ACC112 (cell line): ENCODE results near the gene OCSTAMP.

ENCODE experiments used
- H2AFZ ChIP-seq: fragments of 200-600 bp; sonication (generic); one replicate; pipeline ENCODE4 v1.6.0; 2017; ENCODE audit warnings: antibody characterized with exemption, low read length; ENCODE audit not compliant: unreplicated experiment
- H3K27ac ChIP-seq: fragments of 200-600 bp; sonication (generic); 2 replicates; pipeline ENCODE4 v1.5.1; 2014; ENCODE audit warnings: low read depth, mild to moderate bottlenecking, antibody characterized with exemption, low read length, moderate library complexity
- H3K27me3 ChIP-seq: fragments of 200-600 bp; sonication (generic); 2 replicates; pipeline ENCODE4 v1.6.1; 2014; ENCODE audit warnings: mild to moderate bottlenecking, antibody characterized with exemption, low read length, moderate library complexity, mixed read lengths; ENCODE audit not compliant: insufficient read depth
- H3K36me3 ChIP-seq: fragments of 200-600 bp; sonication (generic); 2 replicates; pipeline ENCODE4 v1.6.1; 2016; ENCODE audit warnings: mild to moderate bottlenecking, antibody characterized with exemption, low read length, moderate library complexity, mixed read lengths; ENCODE audit not compliant: insufficient read depth
- H3K4me1 ChIP-seq: fragments of 200-600 bp; sonication (generic); one replicate; pipeline ENCODE4 v1.6.1; 2016; ENCODE audit warnings: low read length, mixed read lengths; ENCODE audit not compliant: insufficient read depth, unreplicated experiment, control insufficient read depth
- H3K4me3 ChIP-seq: fragments of 200-600 bp; sonication (generic); 2 replicates; pipeline ENCODE4 v1.5.1; 2014; ENCODE audit warnings: mild to moderate bottlenecking, low read depth, low read length
- H3K79me2 ChIP-seq: fragments of 200-600 bp; sonication (generic); one replicate; pipeline ENCODE4 v1.6.0; 2016; ENCODE audit warnings: low read length; ENCODE audit not compliant: control insufficient read depth, unreplicated experiment, insufficient read depth

OCSTAMP gene

GRCh38 chr20:46550461-46550860, at the start of gene OCSTAMP:
OCSTAMP (minus strand) TSS chr20:46550654; CDS start chr20:46550560, 94 bp downstream.
- Histone ChIP-seq H3K4me3 (no peak within 1 kb of the TSS), H3K27ac (no peak within 1 kb of the TSS)

GRCh38 chr20:46599227-46599987, 49.0 kb upstream of the OCSTAMP start:
- Histone ChIP-seq H3K36me3 (no peaks in the 10 kb centered on the region), H3K27ac (no peak overlapping the region), H3K4me3 (no peak overlapping the region), H2AFZ (no peak overlapping the region), H3K4me1 (no peaks in the 10 kb centered on the region), H3K27me3 (peaks cover 23% of the 10 kb centered on the region), H3K79me2 (no peaks in the 10 kb centered on the region)

More at GRCh38 chr20:46550461-46550860, at the start of gene OCSTAMP:
- H2AFZ ChIP-seq: no peak within 1 kb of the TSS
- H3K4me1 ChIP-seq: no peaks in the 10 kb centered on the region
- no peaks in the 10 kb centered on the region for H3K79me2 ChIP-seq
- peaks cover 12% of the 10 kb centered on the region for H3K27me3 ChIP-seq
- H3K36me3 ChIP-seq: no peaks in the 10 kb centered on the region

GRCh38 chr20:46595933-46596332, 45.5 kb upstream of the OCSTAMP start:
- H2AFZ ChIP-seq: no peak overlapping the region
- no peak overlapping the region for H3K4me3 ChIP-seq
- no peaks in the 10 kb centered on the region for H3K4me1 ChIP-seq
- H3K27ac ChIP-seq: no peak overlapping the region
- H3K79me2 ChIP-seq: no peaks in the 10 kb centered on the region
- no peaks in the 10 kb centered on the region for H3K36me3 ChIP-seq
- H3K27me3 ChIP-seq: peaks cover 36% of the 10 kb centered on the region

- Histone ChIP-seq H3K79me2 (no peaks in the 10 kb centered on the region), H3K27me3 (peaks cover 43% of the 10 kb centered on the region), H3K4me3 (no peak overlapping the region), H2AFZ (no peak overlapping the region), H3K4me1 (no peaks in the 10 kb centered on the region), H3K36me3 (no peaks in the 10 kb centered on the region), H3K27ac (no peak overlapping the region)
These were observed 44.3 kb upstream of the OCSTAMP start for GRCh38 chr20:46594725-46595124.

GRCh38 chr20:46592580-46593362, 42.3 kb upstream of the OCSTAMP start:
- H3K27me3 ChIP-seq: peaks cover 41% of the 10 kb centered on the region
- no peaks in the 10 kb centered on the region for H3K79me2 ChIP-seq
- no peak overlapping the region for H2AFZ ChIP-seq
- no peak overlapping the region for H3K27ac ChIP-seq
- H3K36me3 ChIP-seq: no peaks in the 10 kb centered on the region
- H3K4me3 ChIP-seq: no peak overlapping the region
- H3K4me1 ChIP-seq: no peaks in the 10 kb centered on the region

GRCh38 chr20:46590443-46590842, 40.0 kb upstream of the OCSTAMP start:
- Histone ChIP-seq H3K36me3 (no peaks in the 10 kb centered on the region), H2AFZ (no peak overlapping the region), H3K4me3 (no peak overlapping the region), H3K27ac (no peak overlapping the region), H3K27me3 (peaks cover 42% of the 10 kb centered on the region), H3K79me2 (no peaks in the 10 kb centered on the region), H3K4me1 (no peaks in the 10 kb centered on the region)

GRCh38 chr20:46588532-46589511, 38.4 kb upstream of the OCSTAMP start:
- Histone ChIP-seq H3K36me3 (no peaks in the 10 kb centered on the region), H3K4me1 (no peaks in the 10 kb centered on the region), H3K79me2 (no peaks in the 10 kb centered on the region), H2AFZ (no peak overlapping the region), H3K27ac (no peak overlapping the region), H3K27me3 (peaks cover 42% of the 10 kb centered on the region), H3K4me3 (no peak overlapping the region)

- no peak overlapping the region for H2AFZ ChIP-seq
- H3K79me2 ChIP-seq: no peaks in the 10 kb centered on the region
- peaks cover 42% of the 10 kb centered on the region for H3K27me3 ChIP-seq
- no peaks in the 10 kb centered on the region for H3K36me3 ChIP-seq
- H3K27ac ChIP-seq: no peak overlapping the region
- no peak overlapping the region for H3K4me3 ChIP-seq
- no peaks in the 10 kb centered on the region for H3K4me1 ChIP-seq
These were observed 37.5 kb upstream of the OCSTAMP start for GRCh38 chr20:46587986-46588385.

GRCh38 chr20:46586724-46587123, 36.3 kb upstream of the OCSTAMP start:
- H3K27ac ChIP-seq: no peak overlapping the region
- no peak overlapping the region for H2AFZ ChIP-seq
- H3K4me3 ChIP-seq: no peak overlapping the region
- H3K79me2 ChIP-seq: no peaks in the 10 kb centered on the region
- H3K27me3 ChIP-seq: peaks cover 38% of the 10 kb centered on the region
- H3K36me3 ChIP-seq: no peaks in the 10 kb centered on the region
- no peaks in the 10 kb centered on the region for H3K4me1 ChIP-seq

- Histone ChIP-seq H3K4me3 (no peak overlapping the region), H3K27me3 (peaks cover 29% of the 10 kb centered on the region), H3K27ac (no peak overlapping the region), H3K79me2 (no peaks in the 10 kb centered on the region), H3K4me1 (no peaks in the 10 kb centered on the region), H2AFZ (no peak overlapping the region), H3K36me3 (no peaks in the 10 kb centered on the region)
These were observed 34.1 kb upstream of the OCSTAMP start for GRCh38 chr20:46584508-46584907.
